Stimulated activated CD4-positive, alpha-beta T cell treated with anti-CD3 and anti-CD28 coated beads, Interleukin-1b, Interleukin-23, amount 100 ng/mL, for 4 hours (primary cell): ENCODE results near the gene ADCY10.
A peak's percentile ranks its signal among the peaks of the same experiment; 100 is the strongest.
"Not testable (repeated sequence)": the region's sequence is repeated elsewhere in the genome, so short reads cannot be mapped to it uniquely, and the experiment has no call there.

ENCODE experiments used
- DNase-seq, 2 donors: peaks; one replicate each; pipeline ENCODE4 v3.0.0-alpha.2; 2020; ENCODE audit warnings: low read depth in 2 of 2

Gene ADCY10

GRCh38 chr1:167808690-167809089 lies 105.2 kb downstream of the ADCY10 start:
- DNase-seq, result no peak

GRCh38 chr1:167808104-167808503 lies 105.8 kb downstream of the ADCY10 start:
- DNase-seq, result no peak

GRCh38 chr1:167806676-167807075 lies 107.3 kb downstream of the ADCY10 start:
- DNase-seq, result not testable (repeated sequence)

GRCh38 chr1:167806235-167806634 lies 107.7 kb downstream of the ADCY10 start:
- DNase-seq, result not testable (repeated sequence)

- DNase-seq, result no peak
Measured at GRCh38 chr1:167805041-167805556, 108.8 kb downstream of the ADCY10 start.

- DNase-seq, result peak; percentile 82 to 85
Measured at GRCh38 chr1:167803358-167804207, 110.4 kb downstream of the ADCY10 start.

- DNase-seq, result no peak
Measured at GRCh38 chr1:167802235-167802634, 111.7 kb downstream of the ADCY10 start.

GRCh38 chr1:167800251-167800650 lies 113.7 kb downstream of the ADCY10 start:
- no peak for DNase-seq

GRCh38 chr1:167799747-167800146 lies 114.2 kb downstream of the ADCY10 start:
- DNase-seq, result no peak

- DNase-seq, result no peak
Measured at GRCh38 chr1:167798952-167799351, 115.0 kb downstream of the ADCY10 start.

- no peak for DNase-seq
Measured at GRCh38 chr1:167797015-167797414, 116.9 kb downstream of the ADCY10 start.

- DNase-seq, result no peak
Measured at GRCh38 chr1:167795810-167796740, 117.9 kb downstream of the ADCY10 start.

GRCh38 chr1:167794043-167794442 lies 119.9 kb downstream of the ADCY10 start:
- no peak for DNase-seq

GRCh38 chr1:167792188-167792565 lies 121.8 kb downstream of the ADCY10 start:
- no peak for DNase-seq

- no peak for DNase-seq
Measured at GRCh38 chr1:167791281-167792187, 122.4 kb downstream of the ADCY10 start.

- DNase-seq, result no peak
Measured at GRCh38 chr1:167790117-167790516, 123.8 kb downstream of the ADCY10 start.

GRCh38 chr1:167789501-167789900 lies 124.4 kb downstream of the ADCY10 start:
- DNase-seq, result no peak

- no peak for DNase-seq
Measured at GRCh38 chr1:167786502-167786901, 127.4 kb downstream of the ADCY10 start.

- DNase-seq, result no peak
Measured at GRCh38 chr1:167784876-167785550, 128.9 kb downstream of the ADCY10 start.

- DNase-seq, result no peak
Measured at GRCh38 chr1:167782946-167783345, 131.0 kb downstream of the ADCY10 start.

- DNase-seq, result no peak
Measured at GRCh38 chr1:167781558-167781957, 132.4 kb downstream of the ADCY10 start.
